ENCODE data around the gene EXOC6B. TPM values are rescaled to one million over a fixed set of nuclear protein-coding genes. Genes with fewer than 3 reads are reported as not detected.

The EXOC6B gene
- total RNA-seq, 1 donor from 2014 or later, result 33.0 TPM

DNA sequence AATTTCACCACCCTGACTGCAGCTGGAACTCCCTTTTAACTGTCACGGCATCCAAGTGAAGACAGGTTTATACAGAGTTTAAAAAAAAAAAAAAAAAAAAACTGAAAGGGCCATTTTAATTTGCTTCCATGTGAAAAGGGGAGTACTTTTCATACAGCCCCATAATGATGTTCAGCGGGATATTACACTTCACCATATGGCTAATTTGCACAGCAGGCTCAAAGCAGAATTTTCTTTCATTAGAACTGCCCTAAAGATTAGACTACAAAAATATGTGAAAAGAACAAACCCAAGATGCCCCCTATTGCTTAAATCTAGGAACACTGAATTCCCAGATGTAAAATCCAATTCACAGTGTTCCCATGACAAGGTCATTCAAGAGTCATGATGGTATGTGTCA, 301.8 kb downstream of the EXOC6B start:
- Histone ChIP-seq H3K4me1 (no peaks in the 10 kb centered on the region), H3K9me3 (no peaks in the 10 kb centered on the region), H3K27me3 (ENCODE audit: low read depth) (no peaks in the 10 kb centered on the region), H3K36me3 (no peaks in the 10 kb centered on the region), H3K27ac (no peak overlapping the region), H3K4me3 (no peak overlapping the region)
- DNase-seq (no peak), ATAC-seq (no peak)
- intact Hi-C loops (cut with DNase I), result no loop called here
- TF ChIP-seq, protein P1, sequence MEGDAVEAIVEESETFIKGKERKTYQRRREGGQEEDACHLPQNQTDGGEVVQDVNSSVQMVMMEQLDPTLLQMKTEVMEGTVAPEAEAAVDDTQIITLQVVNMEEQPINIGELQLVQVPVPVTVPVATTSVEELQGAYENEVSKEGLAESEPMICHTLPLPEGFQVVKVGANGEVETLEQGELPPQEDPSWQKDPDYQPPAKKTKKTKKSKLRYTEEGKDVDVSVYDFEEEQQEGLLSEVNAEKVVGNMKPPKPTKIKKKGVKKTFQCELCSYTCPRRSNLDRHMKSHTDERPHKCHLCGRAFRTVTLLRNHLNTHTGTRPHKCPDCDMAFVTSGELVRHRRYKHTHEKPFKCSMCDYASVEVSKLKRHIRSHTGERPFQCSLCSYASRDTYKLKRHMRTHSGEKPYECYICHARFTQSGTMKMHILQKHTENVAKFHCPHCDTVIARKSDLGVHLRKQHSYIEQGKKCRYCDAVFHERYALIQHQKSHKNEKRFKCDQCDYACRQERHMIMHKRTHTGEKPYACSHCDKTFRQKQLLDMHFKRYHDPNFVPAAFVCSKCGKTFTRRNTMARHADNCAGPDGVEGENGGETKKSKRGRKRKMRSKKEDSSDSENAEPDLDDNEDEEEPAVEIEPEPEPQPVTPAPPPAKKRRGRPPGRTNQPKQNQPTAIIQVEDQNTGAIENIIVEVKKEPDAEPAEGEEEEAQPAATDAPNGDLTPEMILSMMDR (IDR thresholded peaks at IDR 0.05), result no peak

GRCh38 chr2:72515696-72516095, 310.1 kb downstream of the EXOC6B start:
- Histone ChIP-seq H3K27me3 (ENCODE audit: low read depth) (no peaks in the 10 kb centered on the region), H3K4me3 (no peak overlapping the region), H3K36me3 (peaks cover 4% of the 10 kb centered on the region), H3K4me1 (no peaks in the 10 kb centered on the region), H3K27ac (no peak overlapping the region), H3K9me3 (no peaks in the 10 kb centered on the region)
- TF ChIP-seq, protein P1 (IDR thresholded peaks at IDR 0.05), result no peak
- intact Hi-C loops (cut with DNase I), result no loop called here
- no peak for ATAC-seq
- no peak for DNase-seq

GRCh38 chr2:72513011-72513410, 312.8 kb downstream of the EXOC6B start:
- no peaks in the 10 kb centered on the region for H3K27me3 ChIP-seq (ENCODE audit: low read depth)
- no peaks in the 10 kb centered on the region for H3K4me1 ChIP-seq
- H3K36me3 ChIP-seq, result peaks cover 4% of the 10 kb centered on the region
- ATAC-seq, result no peak
- H3K9me3 ChIP-seq, result no peaks in the 10 kb centered on the region
- intact Hi-C loops (cut with DNase I), result no loop called here
- H3K27ac ChIP-seq, result no peak overlapping the region
- TF ChIP-seq, protein P1 (IDR thresholded peaks at IDR 0.05), result no peak
- DNase-seq, result no peak
- H3K4me3 ChIP-seq, result no peak overlapping the region

- no peak for ATAC-seq
- Histone ChIP-seq H3K4me1 (no peaks in the 10 kb centered on the region), H3K27ac (no peak overlapping the region), H3K27me3 (ENCODE audit: low read depth) (no peaks in the 10 kb centered on the region), H3K9me3 (no peaks in the 10 kb centered on the region), H3K4me3 (no peak overlapping the region), H3K36me3 (peaks cover 4% of the 10 kb centered on the region)
- intact Hi-C loops (cut with DNase I), result no loop called here
- DNase-seq, result no peak
- TF ChIP-seq, protein P1 (IDR thresholded peaks at IDR 0.05), result no peak
Observed at GRCh38 chr2:72512376-72512775, 313.5 kb downstream of the EXOC6B start.

DNA sequence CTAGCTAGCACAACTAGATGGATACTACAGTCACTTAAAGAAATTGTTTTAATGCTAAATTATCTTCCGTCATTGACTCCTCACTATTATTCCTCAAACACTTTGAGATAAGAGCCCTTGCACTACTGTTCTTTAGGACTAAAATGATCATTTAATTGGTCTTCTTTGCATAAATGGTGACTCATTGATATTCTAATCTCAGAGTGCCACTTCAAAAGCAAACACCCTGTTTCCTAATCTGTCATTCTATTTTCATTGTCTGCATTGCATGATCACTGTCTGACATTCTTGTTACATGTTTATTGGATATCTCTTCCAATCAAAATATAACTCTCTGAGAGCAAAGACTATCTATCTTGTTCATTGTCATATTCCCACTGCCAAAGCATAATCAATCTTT, 313.9 kb downstream of the EXOC6B start:
- ATAC-seq (no peak), DNase-seq (no peak)
- H3K27me3 ChIP-seq (ENCODE audit: low read depth), result no peaks in the 10 kb centered on the region
- intact Hi-C loops (cut with DNase I), result no loop called here
- H3K4me3 ChIP-seq, result no peak overlapping the region
- no peaks in the 10 kb centered on the region for H3K9me3 ChIP-seq
- TF ChIP-seq, protein P1 (IDR thresholded peaks at IDR 0.05), result no peak
- H3K27ac ChIP-seq, result no peak overlapping the region
- no peaks in the 10 kb centered on the region for H3K4me1 ChIP-seq
- H3K36me3 ChIP-seq, result peaks cover 4% of the 10 kb centered on the region

DNA sequence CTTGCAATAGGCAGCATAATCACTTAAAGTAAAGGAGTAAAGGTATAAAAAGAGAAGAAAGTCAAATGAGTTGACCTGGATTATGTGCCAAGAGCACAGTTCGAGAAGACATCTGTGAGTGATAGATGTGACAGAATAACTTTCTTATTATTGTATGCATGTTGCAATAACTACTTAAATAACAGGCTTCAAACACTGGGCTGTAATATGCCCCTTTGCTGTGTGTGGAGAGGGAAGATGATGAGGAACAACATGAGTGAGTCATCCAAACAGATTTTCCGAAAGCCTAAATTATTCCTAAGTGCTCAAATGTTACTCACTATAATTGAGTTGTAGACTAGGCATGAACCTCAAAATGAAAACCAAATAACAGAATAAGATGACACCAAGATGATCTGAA, 328.1 kb downstream of the EXOC6B start:
- H3K27ac ChIP-seq, result no peak overlapping the region
- intact Hi-C loops (cut with DNase I), result no loop called here
- ATAC-seq, result no peak
- no peaks in the 10 kb centered on the region for H3K9me3 ChIP-seq
- DNase-seq, result no peak
- H3K4me1 ChIP-seq, result no peaks in the 10 kb centered on the region
- H3K27me3 ChIP-seq (ENCODE audit: low read depth), result no peaks in the 10 kb centered on the region
- no peaks in the 10 kb centered on the region for H3K36me3 ChIP-seq
- H3K4me3 ChIP-seq, result no peak overlapping the region
- TF ChIP-seq, protein P1 (IDR thresholded peaks at IDR 0.05), result no peak

All from lower lobe of right lung (tissue), 2 donors.